Stomach (tissue), 4 donors: ENCODE measurements around the gene THEM4.

Experiments
- CTCF ChIP-seq, 7 experiments: fragments of 450-650 bp in 4 of 7; fragments of 200-600 bp in 3 of 7; sonication (generic) in 3 of 7; IDR thresholded peaks; one replicate each; pipeline ENCODE4 v1.5.1; 2016 to 2019; ENCODE audit warnings: antibody characterized with exemption in 7 of 7, control low read depth in 2 of 7, mild to moderate bottlenecking in 1 of 7
- EP300 ChIP-seq: sonication (generic); formaldehyde crosslinking; IDR thresholded peaks from one replicate; pipeline ENCODE4 v1.6.1; 2017; ENCODE audit warnings: antibody characterized with exemption
- POLR2A ChIP-seq, 4 donors: fragments of 450-650 bp; IDR thresholded peaks; one replicate each; pipeline ENCODE4 v1.6.1; 2016; ENCODE audit warnings: antibody characterized with exemption in 4 of 4, control low read depth in 2 of 4, mild to moderate bottlenecking in 1 of 4, moderate library complexity in 1 of 4
- POLR2AphosphoS5 ChIP-seq, 3 donors: sonication (generic); formaldehyde crosslinking; IDR thresholded peaks; one replicate each; pipeline ENCODE4 v1.6.1; 2016; ENCODE audit warnings: antibody characterized with exemption in 3 of 3

DNA sequence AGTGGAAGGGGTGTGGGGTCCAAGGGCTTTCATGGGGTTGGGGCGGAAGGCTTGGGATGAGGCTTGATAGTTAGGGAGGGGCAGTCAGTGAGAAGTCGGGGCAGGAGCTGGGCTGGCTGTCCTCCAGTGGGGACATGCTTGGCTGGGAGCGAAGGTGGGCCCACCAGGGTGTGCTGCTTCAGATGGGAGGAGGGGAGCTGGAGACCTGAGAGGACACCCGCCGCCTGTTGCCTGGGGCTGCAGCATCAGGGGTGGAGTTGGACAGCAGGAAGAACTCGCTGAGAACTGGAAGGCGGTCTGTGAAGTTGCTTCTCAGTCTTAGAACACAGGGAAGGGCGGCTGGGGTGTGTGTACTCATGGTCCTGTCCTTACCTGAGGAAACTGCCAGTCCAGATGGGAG is 57.4 kb downstream of the THEM4 start:
- TF ChIP-seq EP300: no peak
- TF ChIP-seq POLR2A (IDR thresholded peaks at IDR 0.05): no peak
- TF ChIP-seq CTCF (IDR thresholded peaks at IDR 0.05): no peak
- no peak for TF ChIP-seq POLR2AphosphoS5 (IDR thresholded peaks at IDR 0.05)
